Glutamatergic neuron (in vitro differentiated cells): Measurements from ENCODE around the gene SLC38A10. TPM values are rescaled to one million over a fixed set of nuclear protein-coding genes. Genes with fewer than 3 reads are reported as not detected.

ENCODE experiments used
- DNase-seq: peaks from one replicate; pipeline ENCODE4 v3.0.0; 2022
- H3K27ac Mint-ChIP-seq: one replicate; pipeline ENCODE4 v1.8.0; 2020; ENCODE audit warnings: mild to moderate bottlenecking, mixed read lengths, inconsistent platforms; ENCODE audit not compliant: unreplicated experiment
- H3K27me3 Mint-ChIP-seq: one replicate; pipeline ENCODE4 v1.8.0; 2020; ENCODE audit warnings: mild to moderate bottlenecking, moderate library complexity, mixed read lengths, inconsistent platforms; ENCODE audit not compliant: unreplicated experiment
- H3K36me3 Mint-ChIP-seq: one replicate; pipeline ENCODE4 v1.8.0; 2020; ENCODE audit warnings: mild to moderate bottlenecking, mixed read lengths, inconsistent platforms; ENCODE audit not compliant: unreplicated experiment
- H3K4me1 Mint-ChIP-seq: one replicate; pipeline ENCODE4 v1.8.0; 2020; ENCODE audit warnings: mild to moderate bottlenecking, low read depth, mixed read lengths, inconsistent platforms; ENCODE audit not compliant: unreplicated experiment
- H3K4me3 Mint-ChIP-seq: one replicate; pipeline ENCODE4 v1.8.0; 2020; ENCODE audit warnings: mild to moderate bottlenecking, mixed read lengths, inconsistent platforms; ENCODE audit not compliant: unreplicated experiment
- H3K9me3 Mint-ChIP-seq: one replicate; pipeline ENCODE4 v1.8.0; 2020; ENCODE audit warnings: mild to moderate bottlenecking, moderate library complexity, mixed read lengths, inconsistent platforms; ENCODE audit not compliant: unreplicated experiment
- CTCF ChIP-seq: fragments of 200-600 bp; sonication (generic); IDR thresholded peaks from one replicate; pipeline ENCODE4 v1.5.0; 2021; ENCODE audit not compliant: partially characterized antibody, unreplicated experiment
- total RNA-seq: library from RNA; stranded (reverse); fragmentation: NEBNext Ultra II Directional; extraction: Animal tissue kit (Norgen Biotek cat#: 25700); gene quantifications from one replicate; pipeline ENCODE4 v1.2.1, GENCODE V29; 2021; ENCODE audit not compliant: unreplicated experiment

SLC38A10 gene
- total RNA-seq, 1 donor from 2014 or later, result 92.4 TPM

- Mint-ChIP-seq H3K36me3 (no peaks in the 10 kb centered on the region), H3K4me3 (no peak overlapping the region), H3K27me3 (peaks cover 21% of the 10 kb centered on the region), H3K9me3 (peaks cover 18% of the 10 kb centered on the region), H3K4me1 (peaks cover 21% of the 10 kb centered on the region), H3K27ac (no peak overlapping the region)
- DNase-seq, result no peak
- no peak for TF ChIP-seq CTCF
These were observed 41.8 kb upstream of the SLC38A10 start for GRCh38 chr17:81336930-81337325.

GRCh38 chr17:81336296-81336929 is 41.3 kb upstream of the SLC38A10 start:
- H3K36me3 Mint-ChIP-seq, result no peaks in the 10 kb centered on the region
- DNase-seq, result no peak
- no peak overlapping the region for H3K4me3 Mint-ChIP-seq
- no peak overlapping the region for H3K27ac Mint-ChIP-seq
- TF ChIP-seq CTCF, result no peak
- peaks cover 18% of the 10 kb centered on the region for H3K9me3 Mint-ChIP-seq
- peaks cover 25% of the 10 kb centered on the region for H3K4me1 Mint-ChIP-seq
- H3K27me3 Mint-ChIP-seq, result peaks cover 21% of the 10 kb centered on the region

- Mint-ChIP-seq H3K27me3 (peaks cover 21% of the 10 kb centered on the region), H3K9me3 (peaks cover 18% of the 10 kb centered on the region), H3K4me1 (peaks cover 25% of the 10 kb centered on the region), H3K27ac (no peak overlapping the region), H3K4me3 (no peak overlapping the region), H3K36me3 (no peaks in the 10 kb centered on the region)
- DNase-seq, result no peak
- no peak for TF ChIP-seq CTCF
These were observed 40.7 kb upstream of the SLC38A10 start for GRCh38 chr17:81335773-81336157.

GRCh38 chr17:81334987-81335772 is 40.1 kb upstream of the SLC38A10 start:
- H3K4me3 Mint-ChIP-seq, result no peak overlapping the region
- no peaks in the 10 kb centered on the region for H3K36me3 Mint-ChIP-seq
- H3K4me1 Mint-ChIP-seq, result peaks cover 25% of the 10 kb centered on the region
- H3K9me3 Mint-ChIP-seq, result peaks cover 18% of the 10 kb centered on the region
- H3K27me3 Mint-ChIP-seq, result peaks cover 20% of the 10 kb centered on the region
- TF ChIP-seq CTCF, result no peak
- no peak overlapping the region for H3K27ac Mint-ChIP-seq
- no peak for DNase-seq

GRCh38 chr17:81334391-81334901 is 39.3 kb upstream of the SLC38A10 start:
- Mint-ChIP-seq H3K4me1 (peaks cover 26% of the 10 kb centered on the region), H3K27me3 (peaks cover 16% of the 10 kb centered on the region), H3K36me3 (no peaks in the 10 kb centered on the region), H3K27ac (no peak overlapping the region), H3K9me3 (peaks cover 17% of the 10 kb centered on the region), H3K4me3 (no peak overlapping the region)
- peak; percentile 15 for DNase-seq
- TF ChIP-seq CTCF, result no peak
